H1 (cell line): ENCODE results near the gene SH3PXD2A. TPM values are rescaled to one million over a fixed set of nuclear protein-coding genes. Genes with fewer than 3 reads are reported as not detected.

Experiments used
- CTCF ChIA-PET: fragments of 300-600 bp; sonication (Branson Sonifier 250); formaldehyde crosslinking; loops from one replicate; lab custom pipeline; 2021; ENCODE audit not compliant: partially characterized antibody; lab: Charles Lee
- POLR2A ChIA-PET: fragments of 300-600 bp; sonication (Branson Sonifier 250); formaldehyde crosslinking; loops from one replicate; lab custom pipeline; 2021; ENCODE audit warnings: inconsistent platforms; ENCODE audit not compliant: partially characterized antibody; lab: Charles Lee
- DNase-seq, 2 experiments: peaks; one replicate each; pipeline versions ENCODE4 v3.0.0 to v3.0.0-alpha.2; 2010 to 2022; ENCODE audit warnings: low spot score in 2 of 2, low read depth in 1 of 2, mixed read lengths in 1 of 2
- FAIRE-seq: peaks from 2 replicates; lab custom pipeline; 2011; peaks lifted over from hg19 to GRCh38; lab: Jason Lieb, UNC
- H2AFZ ChIP-seq: 2 replicates; pipeline ENCODE4 v1.8.1; 2012; ENCODE audit warnings: low read length, inconsistent platforms
- H2AK5ac ChIP-seq: 2 replicates; pipeline ENCODE4 v1.6.1; 2013; ENCODE audit warnings: low read depth, low read length
- H2BK120ac ChIP-seq: replicated peaks from 2 replicates; pipeline ENCODE3; 2013; ENCODE audit warnings: low read depth, low read length, inconsistent platforms
- H2BK12ac ChIP-seq: 2 replicates; pipeline ENCODE4 v1.6.1; 2013; ENCODE audit warnings: low read depth, low read length
- H2BK15ac ChIP-seq: 2 replicates; pipeline ENCODE4 v1.6.1; 2013; ENCODE audit warnings: low read length
- H2BK20ac ChIP-seq: 2 replicates; pipeline ENCODE4 v1.6.1; 2013; ENCODE audit warnings: low read length
- H2BK5ac ChIP-seq: 2 replicates; pipeline ENCODE4 v1.6.1; 2013; ENCODE audit warnings: low read depth, low read length
- H3K14ac ChIP-seq: 2 replicates; pipeline ENCODE4 v1.6.1; 2013; ENCODE audit warnings: inconsistent platforms; ENCODE audit not compliant: insufficient read length
- H3K18ac ChIP-seq: 2 replicates; pipeline ENCODE4 v1.6.1; 2013; ENCODE audit warnings: low read length; ENCODE audit errors: extremely low read depth
- H3K23ac ChIP-seq: 2 replicates; pipeline ENCODE4 v1.6.1; 2013; ENCODE audit warnings: inconsistent platforms; ENCODE audit not compliant: insufficient read length
- H3K23me2 ChIP-seq: 2 replicates; pipeline ENCODE4 v1.6.1; 2013; ENCODE audit warnings: low read depth, low read length
- H3K27ac ChIP-seq: 2 replicates; pipeline ENCODE4 v1.6.1; 2011; ENCODE audit warnings: low read depth, low read length, inconsistent platforms
- H3K27me3 ChIP-seq, 4 experiments: replicated peaks in 1 of 4; 1 replicate in 1 of 4; 2 replicates in 3 of 4; pipeline versions ENCODE4 v1.6.1 to v1.8.1; 2011 to 2013; ENCODE audit warnings: low read length in 3 of 4, mild to moderate bottlenecking in 3 of 4, inconsistent platforms in 2 of 4, mixed read lengths in 2 of 4, moderate library complexity in 1 of 4; ENCODE audit not compliant: control insufficient read depth in 3 of 4, insufficient read depth in 3 of 4; ENCODE audit errors: extremely low read depth in 1 of 4
- H3K36me3 ChIP-seq, 4 experiments: 2 replicates each; pipeline versions ENCODE4 v1.6.1 to v1.8.1; 2011 to 2013; ENCODE audit warnings: mild to moderate bottlenecking in 4 of 4, low read length in 3 of 4, moderate library complexity in 2 of 4, control low read depth in 1 of 4, inconsistent platforms in 1 of 4; ENCODE audit not compliant: insufficient read depth in 4 of 4, control insufficient read depth in 2 of 4
- H3K4ac ChIP-seq: replicated peaks from 2 replicates; pipeline ENCODE3; 2013; ENCODE audit warnings: low read length, low read depth, mixed read lengths, inconsistent platforms; ENCODE audit not compliant: insufficient read length
- H3K4me1 ChIP-seq, 4 experiments: replicated peaks in 1 of 4; 1 replicate in 1 of 4; 2 replicates in 3 of 4; pipeline versions ENCODE4 v1.6.1 to v1.8.1; 2011 to 2013; ENCODE audit warnings: low read length in 3 of 4, inconsistent platforms in 2 of 4, mixed read lengths in 1 of 4; ENCODE audit not compliant: insufficient read depth in 4 of 4, control insufficient read depth in 3 of 4
- H3K4me2 ChIP-seq, 2 experiments: 2 replicates each; pipeline versions ENCODE4 v1.6.1 to v1.8.1; 2011 to 2013; ENCODE audit warnings: low read depth in 2 of 2, low read length in 2 of 2, control low read depth in 1 of 2, inconsistent platforms in 1 of 2, mild to moderate bottlenecking in 1 of 2; ENCODE audit not compliant: insufficient read depth in 1 of 2
- H3K4me3 ChIP-seq, 4 experiments: fragments of 200-600, 300-600 bp in 1 of 4; sonication (generic), shearing (Covaris generic), sonication (Bioruptor Twin) in 1 of 4; 2 replicates each; pipeline versions ENCODE4 v1.5.1 to v1.8.1; 2011 to 2016; ENCODE audit warnings: low read length in 4 of 4, low read depth in 3 of 4, control low read depth in 2 of 4, inconsistent platforms in 2 of 4, mild to moderate bottlenecking in 2 of 4, mixed read lengths in 1 of 4, moderate library complexity in 1 of 4; ENCODE audit not compliant: insufficient read depth in 2 of 4; ENCODE audit errors: extremely low read depth in 1 of 4
- H3K56ac ChIP-seq: replicated peaks from 2 replicates; pipeline ENCODE3; 2013; ENCODE audit warnings: low read depth, mild to moderate bottlenecking, mixed read lengths, low read length, inconsistent platforms; ENCODE audit not compliant: insufficient read length
- H3K79me1 ChIP-seq: 2 replicates; pipeline ENCODE4 v1.6.1; 2013; ENCODE audit warnings: low read depth, low read length, control low read depth
- H3K79me2 ChIP-seq, 2 experiments: 2 replicates each; pipeline versions ENCODE4 v1.6.1 to v1.8.1; 2012 to 2013; ENCODE audit warnings: low read length in 2 of 2, mild to moderate bottlenecking in 2 of 2, inconsistent platforms in 1 of 2; ENCODE audit not compliant: insufficient read depth in 2 of 2, control insufficient read depth in 1 of 2
- H3K9ac ChIP-seq, 4 experiments: replicated peaks in 1 of 4; 1 replicate in 1 of 4; 2 replicates in 3 of 4; pipeline versions ENCODE4 v1.6.1 to v1.8.1; 2011 to 2013; ENCODE audit warnings: low read depth in 3 of 4, low read length in 3 of 4, control low read depth in 2 of 4, mild to moderate bottlenecking in 2 of 4, moderate library complexity in 2 of 4, inconsistent platforms in 1 of 4; ENCODE audit errors: extremely low read depth in 1 of 4
- H3K9me3 ChIP-seq, 2 experiments: 2 replicates each; pipeline versions ENCODE4 v1.6.1 to v1.8.1; 2012 to 2013; ENCODE audit warnings: mild to moderate bottlenecking in 2 of 2, moderate library complexity in 2 of 2, control low read depth in 1 of 2, inconsistent platforms in 1 of 2, low read depth in 1 of 2, low read length in 1 of 2, mixed read lengths in 1 of 2; ENCODE audit not compliant: insufficient read depth in 2 of 2
- H4K20me1 ChIP-seq, 2 experiments: replicated peaks in 1 of 2; 2 replicates each; pipeline versions ENCODE3 to v1.8.1; 2011 to 2013; ENCODE audit warnings: inconsistent platforms in 2 of 2, low read length in 2 of 2, mild to moderate bottlenecking in 1 of 2; ENCODE audit not compliant: insufficient read depth in 2 of 2, control insufficient read depth in 1 of 2
- H4K5ac ChIP-seq: 2 replicates; pipeline ENCODE4 v1.6.1; 2013; ENCODE audit warnings: low read length, low read depth, mixed read lengths, inconsistent platforms; ENCODE audit not compliant: insufficient read length
- H4K8ac ChIP-seq: 2 replicates; pipeline ENCODE4 v1.8.0; 2013; ENCODE audit warnings: mild to moderate bottlenecking, moderate library complexity, low read length, inconsistent platforms; ENCODE audit not compliant: insufficient read depth; ENCODE audit errors: extremely low read depth
- H4K91ac ChIP-seq: replicated peaks from 2 replicates; pipeline ENCODE3; 2013; ENCODE audit warnings: low read length, mixed read lengths, inconsistent platforms; ENCODE audit not compliant: insufficient read length
- CBX5 ChIP-seq: fragments of 300-800, 300-1000 bp; sonication (generic); IDR thresholded peaks from 2 replicates; pipeline ENCODE4 v1.7.1; 2016; ENCODE audit warnings: antibody characterized with exemption, low read length, low read depth
- SAP30 ChIP-seq: fragments of 300-600 bp; sonication (generic); IDR thresholded peaks from 2 replicates; pipeline ENCODE4 v1.7.1; 2012; ENCODE audit warnings: low read length, moderate library complexity, mild to moderate bottlenecking, inconsistent platforms; ENCODE audit not compliant: insufficient read depth, insufficient replicate concordance
- WGBS, 2 experiments: shearing (Covaris generic) in 1 of 2; methylation state at CpG; one replicate each; pipeline versions ENCODE4 v1.1.6 to v1.1.7; 2013 to 2015; ENCODE audit warnings: low lambda C conversion rate in 2 of 2, mixed read lengths in 2 of 2, inconsistent platforms in 1 of 2, low coverage in 1 of 2, missing lambda C conversion rate in 1 of 2; ENCODE audit not compliant: insufficient replicate concordance in 2 of 2, insufficient coverage in 1 of 2, insufficient read length in 1 of 2; ENCODE audit errors: extremely low coverage in 1 of 2, missing lambda C conversion rate in 1 of 2; 5-methylcytosine and 5-hydroxymethylcytosine counted together
- polyA plus RNA-seq, 7 experiments: library from polyadenylated mRNA; depleted of rRNA in 3 of 7; stranded (reverse) in 5 of 7; unstranded in 2 of 7; fragments of >200 nt in 5 of 7; fragments of 200-250 nt in 2 of 7; gene quantifications; 1 replicate in 5 of 7; 2 replicates in 1 of 7; 4 replicates in 1 of 7; pipeline versions ENCODE4 v1.2.1 to v1.2.3, GENCODE V29; 2011 to 2013; ENCODE audit warnings: missing spikeins in 2 of 7, mixed read lengths in 2 of 7
- total RNA-seq: library from RNA; stranded (reverse); fragmentation: NEBNext Ultra II Directional; extraction: Animal tissue kit (Norgen Biotek cat#: 25700); gene quantifications from 2 replicates; pipeline ENCODE4 v1.2.1, GENCODE V29; 2021

SH3PXD2A gene
- total and polyA plus RNA-seq, 2 of the 8 experiments (the other 6 are each of a cell fraction or from before 2014, with no cell fraction given), result 5.4 to 16.3 TPM

DNA sequence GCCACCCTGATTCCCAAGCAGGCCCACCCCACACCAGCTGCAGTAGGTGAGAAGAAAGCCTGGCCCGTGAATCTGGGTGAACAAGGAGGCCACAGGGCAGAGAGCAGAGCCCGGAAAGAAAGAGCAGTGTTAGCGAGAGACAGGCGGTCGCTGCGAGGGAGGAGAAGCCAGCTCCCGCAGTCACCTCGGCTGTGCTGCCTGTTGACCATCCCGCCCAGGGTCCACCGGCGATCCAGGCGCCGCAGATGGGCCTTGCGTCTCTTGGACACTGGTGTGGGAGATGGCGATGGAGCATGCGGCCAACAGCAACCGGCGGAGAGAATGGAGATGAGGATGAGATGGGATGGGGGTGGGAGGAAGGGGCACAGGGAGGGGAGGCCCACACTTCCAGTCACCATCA is 233.1 kb downstream of the SH3PXD2A start:
- Histone ChIP-seq H2BK15ac (no peak overlapping the region), H3K9me3 (no peaks in the 10 kb centered on the region), H4K5ac (no peak overlapping the region), H3K4me1 (no peaks in the 10 kb centered on the region; a peak in 1 of 7 replicates), H4K8ac (0 out of 2 replicates have a peak overlapping the region, but pooled peaks have one; percentile 16), H4K20me1 (no peaks in the 10 kb centered on the region), H2AFZ (no peak overlapping the region), H2BK20ac (no peak overlapping the region), H3K4me2 (no peak overlapping the region), H2BK5ac (no peak overlapping the region), H3K9ac (no peak overlapping the region), H3K36me3 (peaks cover 0 to 5% (median 0%) of the 10 kb centered on the region in 4 experiments; a peak in 2 of 8 replicates), H3K18ac (no peak overlapping the region), H2BK12ac (no peak overlapping the region), H4K91ac (no peak overlapping the region), H3K4ac (no peak overlapping the region), H3K23me2 (no peaks in the 10 kb centered on the region; the same call in 1 of the 2 replicates), H3K4me3 (no peak overlapping the region), H2BK120ac (no peak overlapping the region), H3K27me3 (no peaks in the 10 kb centered on the region), H3K56ac (no peak overlapping the region), H3K27ac (no peak overlapping the region), H3K79me1 (no peaks in the 10 kb centered on the region), H3K79me2 (no peaks in the 10 kb centered on the region), H3K23ac (no peak overlapping the region), H2AK5ac (no peak overlapping the region), H3K14ac (no peak overlapping the region)
- no peak for FAIRE-seq
- POLR2A ChIA-PET, result interaction anchor here (1.1 to 1.4 kb wide), 2 partner anchors 15 to 28 kb away, joined by 3 read pairs; no protein-coding TSS in a partner anchor
- TF ChIP-seq CBX5 (no peak), SAP30 (no peak)
- CTCF ChIA-PET, result interaction anchor here (1.0 to 10.9 kb wide), 14 partner anchors 9 to 74 kb away, joined by 3 to 114 read pairs (median 4); no protein-coding TSS in a partner anchor
- DNase-seq, result no peak
- WGBS, 2 experiments, result 88% methylated on average over 16 of the region's 18 CpGs; no CpG with 5 or more reads in 1 of the 2 experiments
